Measurements from ENCODE around the gene DENND11.
"Not testable (repeated sequence)": the region's sequence is repeated elsewhere in the genome, so short reads cannot be mapped to it uniquely, and the experiment has no call there.

Gene DENND11

DNA sequence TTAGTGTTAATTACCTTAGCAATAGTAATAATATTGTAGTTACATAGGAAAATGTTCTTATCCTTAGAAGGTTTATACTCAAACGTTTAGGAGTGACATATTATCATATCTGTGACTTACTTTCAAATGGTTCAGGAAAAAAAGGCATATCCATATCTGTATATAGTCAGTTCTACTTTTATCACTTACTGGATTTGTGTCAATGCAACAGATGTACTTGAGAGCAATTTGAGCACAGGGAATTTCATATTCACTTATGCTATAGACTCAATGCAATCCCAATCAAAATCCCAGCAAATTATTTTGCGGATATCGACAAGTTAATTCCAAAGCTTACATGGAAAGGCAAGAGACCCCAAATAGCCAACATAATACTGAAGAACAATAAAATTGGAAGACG, 10.0 kb downstream of the DENND11 start:
- no peak for DNase-seq (ENCODE audit: extremely low read depth, low read depth)
- TF ChIP-seq, protein P1, sequence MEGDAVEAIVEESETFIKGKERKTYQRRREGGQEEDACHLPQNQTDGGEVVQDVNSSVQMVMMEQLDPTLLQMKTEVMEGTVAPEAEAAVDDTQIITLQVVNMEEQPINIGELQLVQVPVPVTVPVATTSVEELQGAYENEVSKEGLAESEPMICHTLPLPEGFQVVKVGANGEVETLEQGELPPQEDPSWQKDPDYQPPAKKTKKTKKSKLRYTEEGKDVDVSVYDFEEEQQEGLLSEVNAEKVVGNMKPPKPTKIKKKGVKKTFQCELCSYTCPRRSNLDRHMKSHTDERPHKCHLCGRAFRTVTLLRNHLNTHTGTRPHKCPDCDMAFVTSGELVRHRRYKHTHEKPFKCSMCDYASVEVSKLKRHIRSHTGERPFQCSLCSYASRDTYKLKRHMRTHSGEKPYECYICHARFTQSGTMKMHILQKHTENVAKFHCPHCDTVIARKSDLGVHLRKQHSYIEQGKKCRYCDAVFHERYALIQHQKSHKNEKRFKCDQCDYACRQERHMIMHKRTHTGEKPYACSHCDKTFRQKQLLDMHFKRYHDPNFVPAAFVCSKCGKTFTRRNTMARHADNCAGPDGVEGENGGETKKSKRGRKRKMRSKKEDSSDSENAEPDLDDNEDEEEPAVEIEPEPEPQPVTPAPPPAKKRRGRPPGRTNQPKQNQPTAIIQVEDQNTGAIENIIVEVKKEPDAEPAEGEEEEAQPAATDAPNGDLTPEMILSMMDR (IDR thresholded peaks at IDR 0.05; ENCODE audit: low read depth, low read length) = no peak

GRCh38 chr7:141691540-141691939, 10.4 kb downstream of the DENND11 start:
- DNase-seq (ENCODE audit: extremely low read depth, low read depth) = no peak
- TF ChIP-seq, protein P1 (IDR thresholded peaks at IDR 0.05; ENCODE audit: low read depth, low read length) = no peak

DNA sequence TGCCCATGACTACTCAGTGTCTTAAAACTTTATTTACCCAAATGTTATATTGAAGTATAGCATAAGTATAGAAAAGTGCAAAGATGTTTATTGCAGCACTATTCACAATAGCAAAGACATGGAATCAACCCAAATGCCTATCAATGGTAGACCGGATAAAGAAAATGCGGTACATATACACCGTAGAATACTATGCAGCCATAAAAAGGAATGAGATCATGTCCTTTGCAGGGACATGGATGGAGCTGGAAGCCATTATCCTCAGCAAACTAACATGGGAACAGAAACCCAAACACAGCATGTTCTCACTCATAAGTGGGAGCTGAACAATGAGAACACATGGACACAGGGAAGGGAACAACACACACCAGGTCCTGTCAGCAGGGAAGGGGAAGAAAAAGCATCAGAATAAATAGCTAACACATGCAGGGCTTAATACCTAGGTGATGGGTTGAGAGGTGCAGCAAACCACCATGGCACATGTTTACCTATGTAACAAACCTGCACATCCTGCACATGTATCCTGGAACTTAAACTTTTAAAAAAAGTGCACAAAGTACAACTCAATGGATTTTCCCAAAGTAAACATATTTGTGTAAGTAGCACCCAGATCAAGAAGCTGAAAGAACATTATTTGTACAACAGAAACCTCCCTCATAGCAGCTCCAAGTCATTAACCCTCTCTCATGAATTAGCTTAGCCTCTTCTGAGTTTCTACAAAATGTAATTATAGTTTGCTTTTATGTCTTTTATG, 12.7 kb downstream of the DENND11 start:
- DNase-seq (ENCODE audit: extremely low read depth, low read depth) = not testable (repeated sequence)

DNA sequence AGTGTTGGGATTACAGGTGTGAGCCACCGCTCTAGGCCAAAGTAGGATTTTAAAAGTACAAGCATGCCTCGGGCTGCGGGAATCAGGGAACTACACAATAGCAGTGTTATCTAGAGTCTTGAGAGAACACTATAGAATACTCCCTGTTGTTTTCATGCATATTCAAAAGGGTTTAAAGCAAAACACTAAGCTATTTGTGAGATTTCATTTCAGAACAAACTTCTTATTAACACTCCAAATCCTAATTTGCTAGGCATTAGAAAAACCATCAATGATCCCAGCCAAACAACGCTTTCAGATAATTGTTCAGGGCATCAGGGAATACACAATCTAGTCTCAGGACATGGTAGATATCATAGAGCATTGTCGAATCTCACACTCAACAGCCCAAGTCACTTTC, 13.9 kb downstream of the DENND11 start:
- TF ChIP-seq, protein P1 (IDR thresholded peaks at IDR 0.05; ENCODE audit: low read depth, low read length) = no peak
- no peak for DNase-seq (ENCODE audit: extremely low read depth, low read depth)

- TF ChIP-seq, protein P1 (IDR thresholded peaks at IDR 0.05; ENCODE audit: low read depth, low read length) = no peak
- no peak for DNase-seq (ENCODE audit: extremely low read depth, low read depth)
Measured at GRCh38 chr7:141686670-141687069, 15.3 kb downstream of the DENND11 start.

- TF ChIP-seq, protein P1 (IDR thresholded peaks at IDR 0.05; ENCODE audit: low read depth, low read length) = no peak
- DNase-seq (ENCODE audit: extremely low read depth, low read depth) = no peak
Measured at GRCh38 chr7:141686074-141686473, 15.9 kb downstream of the DENND11 start.

DNA sequence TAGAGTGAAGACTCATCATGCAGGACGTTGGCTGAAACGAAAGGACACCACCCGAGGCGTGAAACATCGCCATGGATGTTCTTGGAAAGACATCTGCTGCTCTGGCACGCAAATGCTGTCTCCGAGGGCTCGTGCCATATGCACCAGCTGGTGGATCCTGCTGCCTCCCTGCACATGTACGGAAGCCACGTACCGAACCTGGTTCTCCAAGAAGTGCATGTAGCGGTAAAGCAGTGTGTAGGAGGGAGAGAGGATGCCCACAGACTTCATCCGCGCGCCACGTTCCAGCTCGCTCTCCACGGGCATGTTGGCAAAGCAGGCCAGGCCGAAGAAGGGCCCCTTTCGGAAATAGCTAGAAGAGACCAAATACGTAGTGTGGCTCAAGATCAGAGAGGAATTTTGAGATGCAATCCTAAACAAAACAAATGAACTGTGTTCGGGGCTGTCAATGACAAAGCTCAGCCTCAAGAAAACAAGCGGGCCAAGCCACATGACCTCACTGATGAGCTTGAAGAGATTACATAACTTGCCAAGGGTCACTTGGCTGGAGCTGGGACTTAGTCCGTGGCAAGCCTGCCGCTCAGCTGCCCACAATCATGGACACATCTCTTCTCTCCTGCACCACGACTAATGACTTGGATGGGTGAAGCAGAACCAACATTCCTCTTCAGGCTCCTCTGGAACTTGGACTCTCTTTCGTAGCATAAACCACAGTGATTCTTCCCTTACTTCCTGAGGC, 16.5 kb downstream of the DENND11 start:
- TF ChIP-seq, protein P1 (IDR thresholded peaks at IDR 0.05; ENCODE audit: low read depth, low read length) = no peak
- no peak for DNase-seq (ENCODE audit: extremely low read depth, low read depth)

Measured in AG09319 (cell line).